NCI-H446 (cell line): Measurements from ENCODE around the gene CACNA1H.
"Not testable (repeated sequence)": the region's sequence is repeated elsewhere in the genome, so short reads cannot be mapped to it uniquely, and the experiment has no call there.

Experiments
- DNase-seq, 2 experiments: peaks; one replicate each; lab custom pipeline; 2025; lab: John Stamatoyannopoulos, UW

The CACNA1H gene

GRCh38 chr16:1255276-1256122, 102.6 kb downstream of the CACNA1H start, which contains the start of gene TPSD1:
Gene TPSD1, plus strand, starts transcription at chr16:1256069. Its CDS starts 212 bp downstream, at chr16:1256281.
- not testable (repeated sequence) for DNase-seq

DNA sequence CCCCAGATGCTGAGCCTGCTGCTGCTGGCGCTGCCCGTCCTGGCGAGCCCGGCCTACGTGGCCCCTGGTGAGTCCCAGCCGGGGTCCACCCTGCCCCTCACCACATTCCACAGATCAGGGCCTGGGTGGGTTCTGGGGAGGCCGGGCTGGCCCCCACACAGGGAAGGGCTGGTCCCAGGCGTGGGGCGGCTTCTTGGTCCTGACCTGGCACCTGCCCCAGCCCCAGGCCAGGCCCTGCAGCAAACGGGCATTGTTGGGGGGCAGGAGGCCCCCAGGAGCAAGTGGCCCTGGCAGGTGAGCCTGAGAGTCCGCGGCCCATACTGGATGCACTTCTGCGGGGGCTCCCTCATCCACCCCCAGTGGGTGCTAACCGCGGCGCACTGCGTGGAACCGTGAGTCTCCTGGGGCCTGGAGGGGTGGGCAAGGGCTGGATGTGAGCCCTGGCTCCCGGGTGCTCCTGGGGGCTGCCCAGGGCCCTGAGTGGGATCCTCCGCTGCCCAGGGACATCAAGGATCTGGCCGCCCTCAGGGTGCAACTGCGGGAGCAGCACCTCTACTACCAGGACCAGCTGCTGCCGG, 103.5 kb downstream of the CACNA1H start:
- DNase-seq: not testable (repeated sequence)

GRCh38 chr16:1256874-1257322, 104.0 kb downstream of the CACNA1H start:
- DNase-seq: no peak

DNA sequence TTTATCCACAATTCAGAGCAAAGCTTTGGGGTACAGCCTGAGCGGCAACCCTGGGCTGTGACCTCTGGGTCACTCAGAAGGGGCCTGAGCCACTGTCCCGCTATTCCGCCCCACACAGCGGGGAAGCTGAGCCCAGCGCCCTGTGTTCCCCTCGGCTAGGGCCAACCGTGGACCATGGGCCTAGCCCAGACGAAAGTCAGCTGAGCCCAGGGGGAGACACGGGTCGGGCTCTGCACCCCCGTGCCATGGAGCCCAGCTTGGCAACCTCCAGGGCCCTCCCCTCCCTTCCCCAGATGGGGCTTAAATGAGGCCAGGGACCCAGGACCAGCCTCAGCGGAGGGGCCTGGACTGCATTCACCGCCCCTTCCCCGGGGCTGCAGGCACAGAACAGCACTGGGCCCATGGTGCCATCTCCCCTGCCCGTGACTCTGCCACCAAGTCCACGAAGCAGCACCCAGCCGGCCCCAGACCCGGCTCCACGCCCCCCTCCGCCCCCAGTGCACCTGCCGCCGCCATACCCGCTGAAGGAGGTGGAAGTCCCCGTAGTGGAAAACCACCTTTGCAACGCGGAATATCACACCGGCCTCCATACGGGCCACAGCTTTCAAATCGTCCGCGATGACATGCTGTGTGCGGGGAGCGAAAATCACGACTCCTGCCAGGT, 104.8 kb downstream of the CACNA1H start:
- no peak for DNase-seq

DNA sequence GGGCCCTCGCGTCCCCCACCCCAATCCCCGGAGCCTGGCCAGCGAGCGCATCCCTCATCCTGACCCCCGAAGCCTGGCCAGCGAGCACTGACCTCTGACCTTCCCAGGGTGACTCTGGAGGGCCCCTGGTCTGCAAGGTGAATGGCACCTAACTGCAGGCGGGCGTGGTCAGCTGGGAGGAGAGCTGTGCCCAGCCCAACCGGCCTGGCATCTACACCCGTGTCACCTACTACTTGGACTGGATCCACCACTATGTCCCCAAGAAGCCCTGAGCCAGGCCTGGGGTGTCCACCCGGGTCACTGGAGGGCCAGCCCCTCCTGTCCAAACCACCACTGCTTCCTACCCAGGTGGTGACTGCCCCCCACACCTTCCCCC, 105.3 kb downstream of the CACNA1H start:
- DNase-seq: no peak

DNA sequence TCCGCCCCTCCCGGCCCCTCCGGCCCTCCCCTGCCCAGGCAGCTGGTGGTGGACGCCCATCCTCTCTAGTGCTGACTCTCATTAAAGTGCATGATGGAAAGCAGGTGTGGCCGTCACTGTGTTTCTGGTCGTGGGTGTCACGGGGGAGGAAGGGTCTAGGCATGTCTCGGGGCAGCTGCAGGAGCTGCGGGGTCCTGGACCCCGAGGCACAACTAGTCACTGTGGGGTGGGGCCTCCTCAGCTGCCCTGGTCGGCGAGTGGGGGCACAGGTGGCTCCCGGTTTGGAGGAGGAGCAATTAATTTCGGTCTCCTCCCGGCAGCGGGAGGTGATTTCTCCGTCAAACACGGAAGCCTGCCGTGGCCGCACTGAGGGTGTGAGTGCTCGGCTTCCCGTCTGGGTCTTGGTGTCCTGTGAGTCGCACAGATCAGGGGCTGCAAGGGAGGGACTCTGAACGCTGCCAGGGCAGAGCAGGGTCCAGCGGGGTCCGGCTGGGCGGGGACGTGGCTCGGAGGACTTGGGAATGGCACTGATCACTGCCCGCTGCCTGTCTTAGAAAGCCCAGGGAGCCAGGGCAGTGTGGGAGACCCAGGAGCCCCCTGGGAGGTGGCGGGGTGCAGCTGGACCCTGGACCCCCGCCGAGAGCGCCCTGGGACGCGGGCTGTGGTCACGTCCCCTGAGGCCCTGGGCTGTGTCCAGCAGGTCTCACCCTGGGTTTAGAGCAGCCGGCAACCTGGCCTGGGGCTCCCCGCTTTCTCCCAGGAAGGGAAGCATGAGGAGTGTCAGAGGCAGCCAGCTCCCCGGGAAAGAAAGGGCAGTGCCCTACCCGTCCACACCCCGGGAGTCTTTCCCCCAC, 106.2 kb downstream of the CACNA1H start:
- no peak for DNase-seq

GRCh38 chr16:1259760-1260068, 106.8 kb downstream of the CACNA1H start:
- no peak for DNase-seq

- no peak for DNase-seq
Measured at GRCh38 chr16:1260101-1260680, 107.3 kb downstream of the CACNA1H start.

- DNase-seq: no peak
Measured at GRCh38 chr16:1261131-1261892, 108.4 kb downstream of the CACNA1H start.

- DNase-seq: no peak
Measured at GRCh38 chr16:1262210-1262845, 109.4 kb downstream of the CACNA1H start.

DNA sequence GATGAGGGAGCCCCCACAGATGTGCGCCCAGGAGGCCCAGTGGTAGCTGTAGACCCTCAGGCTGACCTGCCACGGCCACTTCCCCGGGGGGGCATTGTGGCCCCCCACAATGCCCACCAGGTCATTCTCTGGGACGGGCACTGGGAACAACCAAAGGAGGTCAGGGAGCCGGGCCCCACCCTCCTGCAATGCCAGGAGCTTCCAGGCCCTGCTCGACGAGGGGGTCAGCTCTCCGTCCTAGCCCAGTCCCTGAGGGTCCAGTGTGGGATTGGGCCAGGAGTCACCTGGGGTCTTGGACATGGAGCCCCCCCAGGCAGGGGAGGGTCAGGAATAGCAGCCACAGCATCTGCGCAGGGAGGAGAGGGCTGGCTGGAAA, 109.9 kb downstream of the CACNA1H start:
- DNase-seq: no peak

GRCh38 chr16:1263591-1264344, 110.9 kb downstream of the CACNA1H start:
- DNase-seq: no peak

GRCh38 chr16:1264345-1265089, 111.6 kb downstream of the CACNA1H start:
- DNase-seq: no peak

GRCh38 chr16:1265090-1265630, 112.3 kb downstream of the CACNA1H start:
- no peak for DNase-seq

DNA sequence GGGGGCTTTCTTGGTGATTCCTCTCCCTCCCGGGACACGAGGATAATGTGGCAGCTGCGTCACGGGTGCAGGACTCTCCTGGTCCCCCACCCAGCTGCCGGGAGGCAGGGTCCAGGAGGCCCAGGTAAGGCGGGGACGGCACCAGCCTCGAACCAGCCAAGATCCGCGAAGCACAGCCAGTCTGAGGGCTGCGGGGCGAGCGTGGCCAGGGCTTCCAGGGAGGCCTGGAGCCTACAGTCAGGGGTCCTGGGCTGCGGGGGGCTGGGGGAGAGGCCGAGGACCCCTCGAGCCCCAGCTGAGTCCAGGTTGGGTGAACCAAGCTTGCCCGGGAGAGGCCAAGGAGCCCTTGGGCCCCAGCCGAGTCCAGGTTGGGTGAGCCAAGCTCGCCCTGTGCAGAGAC, 112.9 kb downstream of the CACNA1H start:
- no peak for DNase-seq

- DNase-seq: not testable (repeated sequence)
Measured at GRCh38 chr16:1269418-1269817, 116.5 kb downstream of the CACNA1H start.

DNA sequence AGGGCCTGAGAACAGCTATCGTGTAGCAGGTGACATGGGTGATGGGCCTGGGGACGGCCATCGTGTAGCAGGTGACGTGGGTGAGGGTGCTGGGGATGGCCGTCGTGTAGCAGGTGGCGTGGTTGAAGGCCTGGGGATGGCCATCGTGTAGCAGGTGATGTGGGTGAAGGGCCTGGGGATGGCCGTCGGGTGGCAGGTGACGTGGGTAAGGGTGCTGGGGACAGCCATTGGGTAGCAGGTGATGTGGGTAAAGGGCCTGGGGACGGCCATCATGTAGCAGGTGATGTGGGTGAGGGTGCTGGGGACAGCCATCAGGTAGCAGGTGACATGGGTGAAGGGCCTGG, 118.4 kb downstream of the CACNA1H start:
- DNase-seq: no peak
